ENCODE results near the gene FOXP1.

Gene FOXP1

DNA sequence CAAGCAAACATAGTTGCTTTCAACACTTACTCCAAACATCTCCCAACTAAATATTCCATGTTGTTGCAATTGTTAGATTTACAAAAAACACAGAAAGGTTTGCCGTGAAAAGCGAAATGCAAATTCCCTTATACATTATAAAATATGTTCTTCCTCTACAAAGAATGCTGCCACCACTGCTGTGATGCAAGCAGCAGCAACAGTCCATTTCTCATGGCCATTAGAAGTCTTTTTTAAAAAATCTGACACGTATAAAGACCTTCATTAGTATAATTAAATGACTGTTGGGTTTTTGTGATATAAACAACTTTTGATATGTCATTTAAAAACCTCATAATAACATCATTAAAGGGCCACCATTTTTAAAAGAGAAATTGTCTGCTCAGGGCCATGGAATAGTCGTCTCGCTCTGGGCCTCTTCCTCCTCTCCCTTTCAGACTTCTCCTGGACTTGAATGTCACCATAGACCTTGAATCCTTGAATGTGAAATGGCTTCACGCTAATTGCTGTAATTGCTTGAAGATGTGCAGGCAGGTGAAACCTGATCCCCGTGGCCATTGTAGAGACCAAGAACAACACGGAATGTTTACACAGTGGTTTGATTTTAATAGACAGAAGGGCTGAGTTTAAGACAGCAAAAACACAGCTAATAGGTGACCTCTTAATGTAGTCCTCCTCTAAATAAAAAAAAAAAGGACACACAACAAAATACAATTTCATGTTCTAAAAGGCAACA, 450.4 kb downstream of the FOXP1 start:
- DNase-seq: no peak

DNA sequence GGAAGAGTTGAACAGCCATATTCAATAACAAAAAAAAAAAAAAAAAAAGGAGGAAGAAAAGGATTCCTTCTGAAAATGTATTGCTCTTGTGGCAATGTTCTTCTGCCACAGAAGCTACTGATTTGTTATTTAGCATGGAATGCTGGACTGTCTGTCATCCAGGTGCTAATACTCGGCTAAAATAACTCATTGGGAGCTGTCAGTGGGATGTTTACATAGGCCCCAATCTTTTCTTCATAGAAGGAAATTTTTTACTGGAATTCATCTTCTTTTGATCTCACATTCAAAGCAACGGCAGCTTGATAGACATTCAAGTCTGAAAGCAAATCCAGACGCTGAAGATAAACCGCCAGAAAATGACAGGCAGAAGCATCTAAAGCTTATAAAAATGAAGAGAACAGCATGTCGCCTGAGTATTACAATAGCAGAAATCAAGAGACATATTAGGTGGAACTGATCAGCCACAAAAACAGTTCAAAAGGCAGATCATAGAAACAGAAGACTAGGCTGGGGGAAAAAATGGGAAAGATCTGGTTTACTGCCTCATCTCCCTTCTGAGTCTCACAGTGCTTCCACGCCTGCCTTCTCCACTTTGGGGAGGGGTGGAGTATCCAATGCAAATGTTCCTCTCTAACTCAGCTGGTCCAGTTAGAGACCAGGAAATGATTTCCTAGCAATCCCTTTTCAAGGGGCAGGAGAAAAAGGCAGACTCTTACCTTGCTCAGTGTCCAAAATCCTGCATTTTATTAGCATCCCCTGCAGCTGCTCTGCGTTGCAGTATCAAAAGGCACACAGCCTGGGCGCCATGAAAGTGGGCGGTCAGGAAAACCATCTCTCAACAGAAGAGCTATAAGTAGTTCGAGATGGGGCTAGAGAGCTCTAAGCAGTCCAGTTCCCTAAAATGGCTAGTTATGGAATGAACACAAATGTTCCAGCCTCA, 451.9 kb downstream of the FOXP1 start:
- no peak for DNase-seq

DNA sequence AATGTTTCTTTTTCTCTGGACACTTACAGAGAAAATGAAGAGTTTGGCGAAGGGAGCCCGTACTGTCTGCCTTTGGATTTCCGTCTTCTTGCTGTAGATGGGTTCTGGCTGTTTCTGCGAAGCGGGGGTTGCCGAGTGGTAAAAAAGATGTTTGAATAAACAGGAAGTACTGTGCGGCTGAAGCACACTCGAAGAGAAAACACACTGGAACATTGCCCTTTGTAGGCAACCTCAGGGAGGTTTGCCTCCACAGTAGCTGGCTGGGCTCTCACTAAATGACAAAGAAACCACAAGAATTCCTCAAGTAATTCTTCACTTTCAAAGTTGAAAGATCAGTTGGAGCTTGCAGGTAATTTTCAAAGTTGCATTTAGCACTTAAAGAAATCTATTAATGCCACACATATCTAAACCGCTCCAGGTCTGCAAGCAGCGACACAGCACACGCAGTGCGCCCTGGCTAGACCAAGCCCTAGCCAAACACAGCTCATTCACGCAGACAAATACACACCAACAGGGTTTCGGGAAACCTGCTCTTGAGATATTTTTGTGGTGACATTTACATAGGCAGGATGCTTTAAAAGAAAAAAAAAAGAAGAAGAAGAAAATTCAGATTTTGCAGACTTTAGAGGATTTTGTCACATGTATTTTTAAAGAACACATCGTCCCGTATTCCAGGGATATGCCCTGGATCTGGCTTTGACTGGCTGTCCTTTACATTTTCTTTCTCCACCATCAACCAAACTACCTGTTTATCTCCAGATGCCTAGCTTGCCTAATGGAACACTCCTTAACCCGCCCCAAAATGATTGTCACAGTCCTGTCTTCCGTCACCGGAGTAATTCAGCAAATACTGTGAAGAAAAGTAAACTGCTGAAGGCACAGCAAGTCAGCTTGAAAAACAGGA, 452.8 kb downstream of the FOXP1 start:
- no peak for DNase-seq

DNA sequence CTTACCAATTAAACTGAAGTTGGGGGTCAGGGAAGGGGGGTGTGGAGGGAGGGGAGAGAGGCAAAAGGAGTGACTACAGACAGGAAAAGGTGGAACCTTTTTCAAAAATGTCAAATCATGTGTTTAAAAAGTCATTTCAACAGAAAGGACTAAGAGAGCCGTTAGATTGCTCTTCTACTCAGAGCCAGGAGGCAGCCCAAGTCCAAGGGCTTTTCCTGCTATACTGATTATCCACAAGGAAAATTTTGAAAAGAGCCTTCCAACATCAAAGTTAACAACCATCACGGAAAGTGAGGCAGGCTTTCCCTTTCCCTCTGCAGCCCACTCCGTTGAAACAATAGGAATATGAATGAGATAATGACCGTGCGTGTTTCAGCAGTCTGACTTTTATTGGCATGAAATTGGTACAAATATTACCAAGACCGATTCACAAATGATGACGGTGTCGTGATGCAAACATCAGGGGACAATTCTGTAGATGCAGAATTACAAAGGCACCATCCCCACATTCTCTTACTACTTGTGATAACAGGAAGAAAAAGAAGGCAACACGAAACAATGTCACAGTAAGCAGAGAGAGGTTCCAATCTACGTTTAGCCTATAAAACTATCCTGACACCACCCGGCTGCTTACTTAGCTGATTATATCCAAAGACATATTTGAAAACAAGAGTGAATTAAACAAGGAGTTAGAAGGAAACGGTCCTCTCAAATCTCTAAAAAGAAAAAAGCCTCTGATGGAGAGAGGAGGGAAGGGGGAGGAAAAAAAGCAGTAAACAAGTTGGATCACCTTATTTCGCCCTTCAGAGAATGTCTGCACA, 453.7 kb downstream of the FOXP1 start:
- no peak for DNase-seq

DNA sequence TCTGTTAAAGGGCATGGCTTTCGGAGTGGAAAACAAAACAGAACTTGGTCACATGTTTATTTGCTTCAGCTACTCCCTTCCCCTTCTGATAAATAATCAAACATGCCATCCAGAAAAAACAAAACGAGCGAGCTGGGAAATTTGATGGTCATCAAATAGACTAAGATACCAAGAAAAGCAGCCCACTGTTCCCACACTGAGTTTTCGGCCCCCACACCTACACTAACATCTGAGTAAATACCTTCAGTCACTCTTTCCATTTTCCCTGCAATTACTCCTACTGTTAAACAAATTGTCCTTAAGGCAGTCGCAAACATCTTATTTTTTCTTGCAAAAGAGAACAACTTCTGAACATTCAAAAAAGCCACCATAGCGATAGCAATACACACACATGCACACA, 454.6 kb downstream of the FOXP1 start:
- no peak for DNase-seq

DNA sequence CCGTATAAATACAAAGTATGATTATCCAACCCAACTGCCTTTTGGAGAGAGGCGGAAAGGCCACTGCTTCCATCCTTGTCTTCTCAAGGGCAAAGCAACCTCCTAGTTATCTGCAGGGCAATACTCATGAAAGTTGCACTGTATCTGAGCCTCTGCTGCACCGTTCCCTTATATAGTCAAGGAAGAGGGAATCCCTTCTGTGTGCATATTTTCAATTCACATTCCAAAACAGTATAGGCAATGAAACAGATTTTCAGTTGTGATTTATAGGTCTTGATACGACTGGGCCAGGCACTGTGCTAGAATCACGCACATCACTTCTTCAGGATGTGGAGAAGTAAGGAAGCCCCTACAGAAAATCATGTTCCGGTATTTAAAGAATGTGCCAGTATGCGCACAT, 455.7 kb downstream of the FOXP1 start:
- no peak for DNase-seq

DNA sequence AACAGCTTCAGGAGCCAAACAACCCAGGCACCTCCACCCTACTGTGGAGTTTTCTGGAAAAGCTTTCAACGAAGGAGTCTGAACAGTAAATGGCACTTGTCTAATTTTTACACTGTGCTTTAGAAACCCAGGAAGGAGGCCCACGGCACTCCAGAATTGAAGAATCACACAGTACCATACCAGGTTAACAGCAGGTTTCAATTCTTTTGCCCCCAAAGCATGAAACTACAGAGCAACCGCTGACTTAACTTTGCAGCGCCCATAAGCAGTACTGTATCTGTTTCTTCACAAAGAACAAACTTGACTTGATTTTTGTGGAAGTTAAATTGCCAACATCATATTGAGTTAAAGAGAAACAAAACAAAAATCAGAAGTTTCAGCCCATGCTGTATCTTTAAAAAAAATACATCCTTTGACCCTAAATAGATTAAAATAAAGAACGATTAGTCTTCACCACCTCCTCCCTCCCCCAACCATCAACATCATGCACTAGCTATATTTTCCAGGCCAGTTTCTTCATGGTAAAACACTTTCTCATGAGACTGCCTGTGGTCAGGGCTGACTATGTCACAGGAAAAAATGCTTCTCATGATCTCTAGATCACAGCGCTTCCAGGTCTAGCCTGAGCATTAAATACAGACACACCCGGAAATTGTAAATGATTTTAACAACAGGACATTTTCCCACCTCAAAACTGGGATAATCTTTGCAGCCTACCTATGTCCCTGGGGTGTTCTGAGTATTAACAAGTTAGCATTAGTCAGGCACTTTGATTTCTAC, 456.3 kb downstream of the FOXP1 start:
- DNase-seq: no peak

DNA sequence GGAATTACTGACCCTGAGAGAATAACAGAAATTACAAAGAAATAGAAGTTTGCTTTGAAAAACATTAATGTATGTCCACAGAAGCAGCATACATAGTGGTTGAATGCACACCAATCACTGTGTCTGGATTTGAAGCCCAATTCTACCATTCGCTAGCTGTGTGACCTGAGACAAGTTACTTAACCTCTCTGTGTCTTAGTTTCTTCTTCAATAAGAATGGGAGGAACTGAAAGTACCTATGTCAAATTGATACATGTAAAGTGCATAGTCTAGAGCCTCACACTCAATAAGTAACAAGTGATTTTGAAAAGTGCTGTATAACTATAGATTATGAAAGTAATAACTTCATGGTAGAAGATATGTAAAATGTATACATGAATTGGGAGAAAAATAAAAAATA, 457.8 kb downstream of the FOXP1 start:
- DNase-seq: no peak

DNA sequence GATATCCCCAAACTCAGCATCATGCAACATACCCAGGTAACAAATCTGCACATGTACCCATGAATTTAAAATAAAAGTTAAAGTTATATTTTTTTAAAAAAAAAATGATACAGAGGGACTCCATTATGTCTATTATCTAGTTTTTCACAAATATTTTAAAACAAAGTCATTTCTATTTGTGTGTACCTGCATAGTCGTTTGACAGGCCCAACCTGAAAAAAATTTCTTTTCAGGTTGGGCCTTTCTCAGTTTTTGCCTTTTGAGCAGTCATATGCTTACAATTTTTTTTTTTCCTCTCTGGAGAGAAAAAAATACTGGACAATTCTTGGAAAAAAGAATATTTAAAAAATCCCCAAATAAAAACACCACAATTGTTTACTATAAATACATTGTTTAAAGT, 459.5 kb downstream of the FOXP1 start:
- DNase-seq: no peak

DNA sequence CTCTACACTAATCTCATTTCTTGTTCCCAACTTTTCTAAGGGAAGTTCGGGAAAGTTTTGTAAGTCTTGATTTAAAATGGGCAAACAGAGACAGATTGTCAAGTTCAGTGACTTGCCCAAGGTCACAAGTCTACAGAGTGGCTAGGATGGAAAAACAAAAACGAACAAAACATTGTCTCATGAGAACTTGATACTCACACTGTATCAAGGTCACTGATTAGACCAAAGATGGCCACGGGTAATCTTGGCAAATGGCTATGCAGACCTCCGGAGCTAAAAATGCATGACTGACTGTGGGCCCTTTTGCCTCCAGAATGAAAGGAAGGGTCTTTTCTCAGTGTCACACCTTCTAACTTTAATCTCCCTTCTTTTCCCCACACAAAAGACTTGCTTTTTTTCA, 460.9 kb downstream of the FOXP1 start:
- no peak for DNase-seq

DNA sequence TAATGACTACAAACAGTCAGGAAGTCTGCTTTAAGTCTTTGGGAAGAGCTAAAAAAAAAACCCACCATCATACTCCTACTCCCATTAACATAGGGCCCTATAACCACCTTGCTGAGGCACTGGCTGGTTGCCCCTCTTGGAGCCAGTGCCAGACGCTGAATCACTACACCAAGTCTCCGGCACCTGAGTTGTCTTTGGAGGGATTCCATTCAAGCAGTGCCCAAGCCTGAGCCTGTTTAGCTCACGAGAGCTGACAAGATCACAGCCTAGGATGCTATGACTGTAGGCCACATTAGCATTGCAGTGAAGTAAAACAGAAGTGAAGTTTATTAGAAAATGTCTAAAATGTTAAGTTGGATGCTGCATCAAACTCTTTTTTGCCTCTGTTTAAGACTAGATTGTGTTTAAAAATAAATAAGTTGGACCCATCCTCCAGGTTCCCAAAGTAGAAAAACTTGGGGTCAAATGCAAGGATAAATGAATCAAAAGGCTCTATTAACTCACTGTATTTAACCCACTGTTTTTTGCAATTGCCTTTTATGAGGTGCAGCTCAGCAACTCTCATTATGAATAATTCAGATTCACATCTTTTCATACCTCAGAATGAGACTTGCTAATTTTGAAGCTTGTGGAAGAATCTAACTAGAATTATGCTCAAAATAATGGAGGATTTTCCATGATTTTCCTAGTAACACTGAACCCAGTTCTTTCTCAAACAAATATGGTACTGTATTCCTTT, 461.9 kb downstream of the FOXP1 start:
- no peak for DNase-seq

DNA sequence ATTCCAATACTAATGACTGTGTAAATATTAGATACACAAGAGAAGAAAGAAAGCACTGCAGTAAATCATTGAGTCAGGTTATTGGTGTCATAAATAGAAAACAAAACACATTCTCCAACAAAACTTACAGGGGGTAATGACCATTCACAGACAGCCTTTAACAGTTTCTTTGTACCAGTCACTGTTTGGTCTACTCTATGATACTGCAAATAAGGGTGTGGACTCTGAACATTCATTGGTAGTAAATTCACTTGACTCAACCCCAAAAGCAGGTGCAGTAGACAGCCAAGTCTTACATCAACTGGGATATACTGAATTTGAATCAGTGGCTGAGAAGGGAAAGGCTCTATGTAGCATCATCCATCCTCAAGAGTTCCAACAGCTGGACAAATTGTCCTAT, 463.5 kb downstream of the FOXP1 start:
- DNase-seq: no peak

DNA sequence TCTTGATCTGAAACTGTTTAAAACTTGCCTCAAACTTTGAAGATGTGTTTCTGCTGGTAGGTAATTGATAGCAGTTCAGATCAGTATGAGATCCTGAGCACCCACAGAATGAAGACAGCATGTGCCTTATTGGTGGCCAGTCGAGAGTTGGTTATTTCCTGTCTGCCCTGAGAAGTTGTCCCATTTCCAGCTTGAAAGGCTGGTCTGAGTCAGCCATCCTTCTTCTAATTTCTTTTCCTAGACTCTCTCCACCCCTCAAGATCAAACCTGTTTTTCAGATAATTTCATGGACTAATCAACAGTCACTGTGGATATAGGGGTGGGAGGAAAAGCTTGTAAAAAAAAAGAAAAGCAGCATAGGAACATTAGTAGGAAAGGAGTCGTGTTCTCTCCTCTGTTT, 464.4 kb downstream of the FOXP1 start:
- no peak for DNase-seq

DNA sequence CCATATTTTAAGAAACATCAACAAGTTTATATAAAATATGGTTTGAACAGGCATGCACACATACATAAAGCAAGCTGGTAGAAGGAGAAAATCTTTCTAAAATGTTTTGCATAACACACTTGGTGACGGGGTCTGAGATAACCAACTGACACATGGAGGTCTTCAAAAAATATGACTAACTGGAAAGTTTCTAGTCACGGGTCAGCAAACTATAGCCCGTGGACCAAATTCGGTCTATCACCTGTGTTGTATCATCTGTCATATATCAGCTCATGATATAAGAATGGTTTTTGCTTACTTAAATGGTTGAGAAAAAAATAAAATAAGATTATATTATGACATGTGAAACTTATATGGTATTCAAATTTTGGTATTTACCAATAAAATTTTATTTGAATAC, 465.1 kb downstream of the FOXP1 start:
- DNase-seq: no peak

DNA sequence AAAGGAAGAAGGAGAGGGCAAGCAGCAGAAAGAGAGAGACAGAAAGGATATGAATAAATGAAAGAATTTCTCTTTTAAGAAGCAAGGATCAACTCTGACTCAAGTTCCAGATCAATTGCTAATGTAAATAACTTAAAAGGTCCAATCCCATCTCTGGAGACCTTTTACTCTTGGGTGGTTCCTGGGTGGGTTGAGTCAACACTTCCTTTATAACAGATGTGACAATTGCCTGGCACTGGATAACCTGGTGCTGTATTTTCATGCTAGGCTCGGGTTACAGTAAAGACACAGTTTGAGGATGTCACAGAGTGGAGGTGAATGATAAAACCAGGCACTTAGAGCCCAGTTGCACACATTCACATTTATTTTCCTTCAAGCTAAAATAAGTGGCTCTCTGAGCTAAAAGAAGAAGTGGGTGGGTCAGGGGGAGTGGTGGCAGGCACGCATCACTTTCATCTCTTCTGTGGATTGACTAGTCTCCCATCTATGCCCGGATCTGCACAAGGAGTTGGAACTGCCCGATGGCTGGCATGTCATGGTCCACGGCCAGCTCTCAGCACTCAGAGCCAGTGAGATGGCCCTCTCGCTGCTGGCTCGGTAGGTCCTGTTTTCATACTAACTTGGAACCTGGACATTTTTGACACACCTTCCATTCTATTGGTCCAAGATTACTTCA, 465.8 kb downstream of the FOXP1 start:
- no peak for DNase-seq

DNA sequence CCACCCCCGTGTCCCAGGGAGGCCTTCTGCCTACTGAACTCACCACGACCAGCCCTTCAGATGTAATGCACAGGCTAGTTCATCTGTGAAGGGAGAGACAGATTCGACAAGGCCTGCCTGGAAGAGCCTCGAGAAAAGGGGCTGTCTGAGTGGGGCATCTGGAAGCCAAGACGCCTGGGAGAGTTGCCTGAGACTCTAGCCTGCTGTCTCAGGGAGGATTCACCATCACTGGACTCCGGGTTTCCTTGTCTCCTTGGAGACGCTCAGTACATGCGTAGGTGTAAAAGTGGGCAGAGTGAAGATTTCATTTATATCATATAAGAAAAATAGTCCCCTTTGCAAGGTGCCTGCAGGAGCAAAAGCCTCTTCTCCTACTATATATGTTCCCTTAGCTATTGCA, 468.9 kb downstream of the FOXP1 start:
- no peak for DNase-seq

DNA sequence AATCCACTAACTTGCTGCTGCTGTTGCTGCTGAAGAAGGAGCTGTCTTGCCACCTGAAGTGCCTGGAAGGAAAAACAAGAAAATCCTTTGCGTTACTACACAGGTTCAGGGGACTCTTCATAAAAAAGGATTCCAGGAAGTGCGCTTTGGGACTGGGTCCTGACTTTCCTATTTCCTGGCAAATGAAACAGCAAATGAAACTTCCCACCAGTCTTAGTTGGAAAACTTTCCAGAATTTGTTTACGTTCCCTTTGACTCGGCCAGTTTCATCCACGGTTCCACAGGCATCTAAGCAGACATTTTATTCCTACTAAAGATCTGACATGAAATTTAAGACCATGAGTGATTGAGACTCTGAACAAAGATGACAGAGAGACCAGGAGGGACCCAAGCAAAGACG, 471.0 kb downstream of the FOXP1 start:
- DNase-seq: no peak

DNA sequence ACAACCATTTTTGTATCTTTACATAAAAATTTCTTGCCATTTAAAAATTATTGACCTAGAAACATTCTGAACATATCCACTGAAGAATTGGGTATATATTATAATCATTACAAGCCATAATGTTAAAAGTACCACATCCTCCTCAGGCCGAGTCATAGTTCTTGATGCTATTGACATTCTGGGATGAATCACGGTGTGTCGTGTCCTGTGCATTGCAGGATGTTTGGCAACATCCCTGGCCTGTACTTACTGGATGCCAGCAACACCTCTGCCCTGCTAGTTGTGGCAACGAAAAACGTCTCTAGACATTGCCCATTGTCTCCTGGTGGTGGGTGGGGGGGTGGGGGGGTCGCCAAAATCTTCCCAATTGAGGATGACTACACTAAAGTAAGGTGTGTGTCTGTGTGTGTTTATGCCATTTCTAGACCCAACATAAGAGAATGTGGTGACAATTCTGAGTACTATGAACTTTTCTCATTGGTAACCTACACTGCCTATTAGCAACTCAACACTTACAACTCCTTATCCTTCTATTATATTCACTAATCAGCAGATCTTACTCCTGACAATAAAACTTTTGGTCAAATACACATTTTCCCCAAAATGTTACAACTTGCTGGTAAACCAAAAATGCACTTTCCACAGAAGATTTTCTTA, 471.6 kb downstream of the FOXP1 start:
- DNase-seq: no peak

DNA sequence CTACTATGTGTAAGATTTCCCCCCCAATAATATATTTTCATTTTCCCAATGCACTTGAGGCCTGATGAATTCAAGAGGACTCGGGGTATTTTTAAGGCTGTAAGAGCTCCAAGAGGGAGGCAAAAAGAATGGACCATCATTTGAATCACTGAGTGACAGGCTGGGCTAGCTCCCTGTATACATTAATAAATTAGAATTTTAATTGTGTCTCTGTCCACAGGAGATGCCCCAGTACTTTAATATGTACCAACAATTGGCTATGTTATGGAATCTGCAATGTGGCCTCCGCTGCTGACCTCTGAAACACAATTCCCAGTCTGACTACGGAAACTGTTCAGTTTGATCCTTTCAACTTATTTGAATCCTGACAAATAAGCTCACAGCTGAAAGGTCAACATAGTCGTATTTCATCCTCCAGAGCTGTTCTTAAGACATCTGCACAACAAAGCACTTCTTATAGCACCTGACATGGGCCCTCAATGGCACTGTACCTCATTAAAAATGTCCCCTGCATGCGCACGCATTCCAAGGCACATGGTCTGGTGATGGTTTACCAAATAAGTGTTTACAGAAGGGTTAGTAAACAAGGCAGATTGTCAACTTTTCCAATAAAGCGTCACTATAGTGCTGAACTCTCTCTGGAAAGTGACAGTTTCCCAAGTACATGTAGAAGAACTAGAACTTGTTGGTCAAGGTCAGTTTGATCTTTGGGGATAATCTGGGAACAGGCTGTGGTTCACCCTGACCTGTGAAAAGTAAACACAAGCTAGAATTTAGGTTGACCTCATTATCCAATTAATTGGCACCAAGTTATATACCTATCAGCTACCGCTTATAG, 472.9 kb downstream of the FOXP1 start:
- no peak for DNase-seq

Measured in cortex of kidney (tissue), 1 donor.